ENCODE measurements around the gene ATG7.
A peak's percentile ranks its signal among the peaks of the same experiment; 100 is the strongest.
"Not testable (repeated sequence)": the region's sequence is repeated elsewhere in the genome, so short reads cannot be mapped to it uniquely, and the experiment has no call there.

Gene ATG7

DNA sequence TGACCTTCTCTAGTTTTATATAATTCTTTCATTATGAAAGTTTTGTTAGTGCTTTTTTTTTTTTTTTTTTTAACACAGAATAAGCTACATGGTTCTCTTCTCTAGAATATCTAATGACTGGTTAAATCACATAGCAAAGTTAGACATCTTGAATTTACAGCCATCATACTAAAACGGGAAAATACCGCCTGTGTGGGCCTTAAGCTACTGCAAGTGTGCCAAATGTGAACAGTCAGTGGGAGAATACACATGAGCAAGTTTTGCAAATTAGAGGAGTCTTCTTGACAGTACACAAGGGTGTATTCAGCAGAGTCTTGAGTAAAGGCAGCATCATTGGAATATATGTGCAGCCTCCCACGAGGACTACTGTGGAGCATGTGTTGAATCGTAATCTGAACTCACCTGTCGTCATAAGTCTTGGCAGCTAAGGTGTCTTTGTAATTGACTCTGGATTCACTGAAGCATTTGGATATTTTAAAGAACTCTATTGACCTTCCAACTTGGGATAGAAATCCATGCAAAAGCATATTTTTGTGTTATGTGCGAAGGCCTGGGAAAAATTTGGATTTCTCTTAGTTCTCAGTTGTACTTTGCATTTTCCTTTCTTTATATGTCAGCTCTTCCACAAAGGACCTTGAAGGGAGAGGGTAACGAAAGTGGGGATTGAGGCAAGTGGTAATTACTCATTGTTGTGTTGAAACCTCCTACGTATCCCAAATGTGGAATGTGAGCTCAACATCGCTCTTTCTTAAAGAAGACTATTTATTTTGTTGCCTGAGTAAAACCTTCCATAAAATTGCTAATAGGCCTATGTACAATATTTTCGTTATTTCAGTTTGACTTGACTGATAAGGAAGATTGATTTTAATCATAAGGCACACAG lies 117.4 kb downstream of the ATG7 start:
- DNase-seq (ENCODE audit: low read depth): peak; percentile 37

DNA sequence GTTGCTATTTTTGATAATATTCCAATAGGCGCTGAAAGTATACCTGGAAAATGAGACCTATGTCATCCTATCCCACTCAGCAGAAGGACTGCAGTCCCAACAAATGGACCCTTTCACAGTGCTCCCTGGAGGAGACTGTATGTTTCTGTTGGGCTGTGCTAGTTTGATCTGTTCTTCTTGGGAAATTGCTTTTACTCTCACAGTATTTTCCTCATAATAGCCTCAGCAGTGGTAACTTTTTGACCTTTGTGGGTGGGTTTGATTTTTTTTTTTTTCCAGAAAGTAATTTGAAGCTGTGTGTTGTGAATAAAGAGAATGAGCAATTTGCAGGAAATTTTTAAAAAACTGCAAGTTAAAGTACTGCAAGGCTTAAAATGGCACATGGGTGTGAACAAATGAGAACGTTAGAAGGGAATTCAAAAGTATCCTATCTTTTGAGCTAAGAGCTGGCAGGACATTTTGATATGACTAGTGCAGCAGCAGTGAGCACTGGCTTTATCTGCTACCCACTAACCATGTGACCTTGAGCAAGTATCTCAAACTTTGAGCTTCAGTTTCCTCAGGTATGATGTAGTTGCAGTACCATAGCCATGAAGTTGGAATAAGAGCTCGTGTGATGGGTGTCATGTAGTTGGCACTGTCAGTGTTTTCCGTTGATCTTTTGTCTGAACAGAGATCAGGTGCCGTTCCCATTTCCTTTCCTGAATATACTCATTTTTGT lies 118.4 kb downstream of the ATG7 start:
- DNase-seq (ENCODE audit: low read depth): no peak

GRCh38 chr3:11391174-11391879 lies 119.1 kb downstream of the ATG7 start:
- DNase-seq (ENCODE audit: low read depth): no peak

- peak; percentile 53 for DNase-seq (ENCODE audit: low read depth)
These were observed 120.0 kb downstream of the ATG7 start for GRCh38 chr3:11392014-11392859.

DNA sequence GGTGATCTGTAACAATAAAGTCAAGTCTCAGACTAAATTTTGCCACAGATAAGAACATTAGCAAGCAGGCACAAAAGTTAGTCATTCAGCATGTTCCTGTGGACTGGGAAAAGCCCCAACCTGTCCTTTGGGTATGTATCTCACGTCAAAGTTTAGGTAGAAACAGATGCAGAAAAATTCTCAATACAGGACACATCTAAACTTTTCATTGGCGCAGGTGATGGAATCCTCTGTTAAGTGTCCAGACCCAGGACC lies 120.6 kb downstream of the ATG7 start:
- DNase-seq (ENCODE audit: low read depth): no peak

DNA sequence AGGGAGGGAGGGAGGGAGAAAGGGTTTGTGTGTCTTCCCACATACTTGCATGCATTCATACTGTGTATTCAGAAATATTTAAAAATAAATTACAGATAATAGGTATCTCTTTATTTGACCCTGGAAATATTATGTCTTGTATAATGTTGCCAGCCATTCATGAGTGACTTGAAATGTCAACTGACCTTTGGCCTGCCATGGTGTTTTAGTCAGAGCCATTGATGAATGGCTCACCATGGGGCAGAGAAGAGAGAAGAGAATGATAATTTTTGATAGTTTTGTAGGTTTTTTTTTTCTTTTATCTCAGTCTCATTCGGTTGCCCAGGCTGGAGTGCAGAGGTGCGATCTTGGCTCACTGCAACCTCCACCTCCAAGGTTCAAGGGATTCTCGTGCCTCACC lies 121.2 kb downstream of the ATG7 start:
- no peak for DNase-seq (ENCODE audit: low read depth)

DNA sequence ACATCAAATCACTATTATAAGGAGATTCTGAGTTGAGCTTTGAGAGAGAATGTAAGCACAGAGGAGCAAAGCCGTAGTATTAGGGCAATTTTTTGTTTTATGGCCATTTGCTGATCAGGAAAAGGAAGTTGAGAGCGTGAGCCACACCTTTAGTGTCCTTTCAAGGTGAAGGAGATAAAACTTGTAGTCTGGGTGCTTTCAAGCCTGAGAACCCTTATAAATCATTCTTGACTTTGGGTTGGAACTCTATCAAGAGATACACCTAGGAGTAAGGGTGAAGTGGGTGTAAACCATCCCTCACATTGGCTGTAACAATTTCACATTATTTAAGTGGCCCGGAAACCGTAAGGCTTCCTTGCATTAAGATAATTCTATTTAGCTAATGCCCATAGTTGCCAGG lies 122.2 kb downstream of the ATG7 start:
- no peak for DNase-seq (ENCODE audit: low read depth)

GRCh38 chr3:11400213-11400612 lies 128.0 kb downstream of the ATG7 start:
- DNase-seq (ENCODE audit: low read depth): no peak

DNA sequence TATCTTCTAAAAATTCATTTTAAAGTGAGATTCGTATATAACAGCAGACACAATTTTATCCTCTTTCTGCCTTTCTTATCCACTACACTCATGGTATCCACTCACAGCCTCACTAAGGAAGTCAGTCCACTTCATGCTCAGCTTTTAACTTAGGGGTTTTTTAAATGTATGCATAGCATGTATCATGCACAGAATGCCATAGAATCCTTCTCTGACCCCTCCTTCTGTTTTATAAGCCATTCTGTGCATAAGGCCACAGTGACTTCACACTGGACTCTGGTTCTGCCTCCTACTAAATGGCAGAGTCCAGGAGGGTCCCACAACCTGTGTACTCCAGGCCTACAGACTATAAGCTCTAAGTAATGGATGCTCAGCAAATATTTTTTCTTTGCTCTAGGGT lies 129.2 kb downstream of the ATG7 start:
- DNase-seq (ENCODE audit: low read depth): no peak

DNA sequence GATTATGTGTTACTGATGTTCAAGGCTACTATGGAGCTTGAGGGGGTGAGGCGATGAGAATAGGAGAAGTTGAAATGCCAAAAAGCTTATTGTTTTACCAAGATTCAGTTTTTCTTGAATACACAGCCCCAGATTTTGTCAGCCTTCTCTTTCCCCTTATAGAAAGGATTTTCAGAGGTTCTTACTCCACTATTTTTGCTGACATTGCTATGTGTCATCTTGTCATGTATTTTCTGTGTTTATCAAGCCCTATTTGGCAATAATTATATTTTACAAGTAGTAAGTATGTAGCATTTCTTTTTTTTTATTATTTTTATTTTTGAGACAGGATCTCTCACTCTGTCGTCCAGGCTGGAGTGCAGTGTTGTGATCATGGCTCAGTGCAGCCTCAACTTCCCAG lies 133.1 kb downstream of the ATG7 start:
- DNase-seq (ENCODE audit: low read depth): no peak

DNA sequence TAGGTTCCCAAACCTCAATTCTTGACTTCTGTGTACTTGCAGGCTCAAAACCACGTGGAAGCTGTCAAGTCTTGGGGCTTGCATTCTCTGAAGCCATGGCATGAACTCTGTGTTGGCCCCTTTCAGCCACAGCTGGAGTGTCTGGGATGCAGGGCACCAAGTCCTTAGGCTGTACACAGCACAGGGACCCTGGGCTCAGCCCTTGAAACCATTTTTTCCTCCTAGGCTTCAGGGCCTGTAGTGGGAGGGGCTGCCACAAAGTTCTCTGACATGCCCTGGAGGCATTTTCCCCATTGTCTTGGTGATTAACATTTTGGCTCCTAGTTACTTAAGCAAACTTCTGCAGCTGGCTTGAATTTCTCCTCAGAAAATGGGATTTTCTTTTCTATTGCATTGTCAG lies 135.4 kb downstream of the ATG7 start:
- DNase-seq (ENCODE audit: low read depth): no peak

DNA sequence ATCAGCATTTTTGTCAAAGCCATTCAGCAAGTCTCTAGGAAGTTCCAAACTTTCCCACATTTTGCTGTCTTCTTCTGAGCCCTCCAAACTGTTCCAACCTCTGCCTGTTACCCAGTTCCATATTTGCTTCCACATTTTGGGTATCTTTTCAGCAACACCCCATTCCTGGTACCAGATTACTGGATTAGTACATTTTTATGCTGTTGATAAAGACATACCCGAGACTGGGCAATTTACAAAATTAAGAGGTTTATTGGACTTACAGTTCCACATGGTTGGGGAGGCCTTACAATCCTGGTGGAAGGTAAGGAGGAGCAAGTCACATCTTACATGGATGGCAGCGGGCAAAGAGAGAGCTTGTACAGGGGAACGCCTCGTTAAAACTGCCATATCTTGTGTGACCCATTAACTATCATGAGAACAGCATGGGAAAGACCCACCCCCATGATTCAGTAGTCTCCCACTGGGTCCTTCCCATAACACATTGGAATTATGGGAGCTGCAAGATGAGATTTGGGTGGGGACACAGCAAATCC lies 136.2 kb downstream of the ATG7 start:
- DNase-seq (ENCODE audit: low read depth): not testable (repeated sequence)

DNA sequence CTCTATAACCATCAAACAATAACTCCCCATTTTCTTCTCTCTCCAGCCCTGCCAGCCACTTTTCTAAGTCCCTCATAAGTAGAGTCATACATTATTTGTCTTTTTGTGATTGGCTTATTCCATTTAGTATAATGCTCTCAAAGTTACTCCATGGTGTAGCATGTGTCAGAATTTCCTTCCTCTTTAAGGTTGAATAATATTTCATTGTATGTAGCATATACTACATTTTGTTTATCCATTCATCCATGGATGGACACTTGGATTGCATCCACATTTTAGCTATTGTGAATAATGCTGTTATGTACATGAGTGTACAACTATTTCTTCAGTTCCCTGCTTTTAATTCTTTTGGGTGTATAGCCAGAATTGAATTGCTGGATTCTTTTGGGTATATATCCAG lies 138.4 kb downstream of the ATG7 start:
- DNase-seq (ENCODE audit: low read depth): no peak

GRCh38 chr3:11411956-11412355 lies 139.8 kb downstream of the ATG7 start:
- no peak for DNase-seq (ENCODE audit: low read depth)

DNA sequence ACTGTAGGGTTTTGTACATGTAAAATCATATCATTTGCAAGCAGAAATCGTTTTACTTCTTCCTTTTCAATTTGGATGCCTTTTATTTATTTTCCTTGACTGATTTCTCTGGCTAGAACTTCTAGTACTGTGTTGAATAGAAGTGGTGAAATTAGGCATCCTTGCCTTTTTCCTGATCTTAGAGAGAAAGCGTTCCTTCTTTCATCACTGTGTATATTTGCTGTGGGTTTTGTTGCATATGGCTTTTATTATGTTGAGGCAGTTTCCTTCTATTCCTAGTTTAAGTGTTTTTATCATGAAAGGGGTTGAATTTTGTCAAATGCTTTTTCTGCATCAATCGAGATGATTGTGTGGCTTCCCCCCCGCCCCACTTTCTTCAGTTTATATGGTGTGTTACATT lies 140.9 kb downstream of the ATG7 start:
- peak; percentile 48 for DNase-seq (ENCODE audit: low read depth)

GRCh38 chr3:11415099-11415498 lies 142.9 kb downstream of the ATG7 start:
- no peak for DNase-seq (ENCODE audit: low read depth)

DNA sequence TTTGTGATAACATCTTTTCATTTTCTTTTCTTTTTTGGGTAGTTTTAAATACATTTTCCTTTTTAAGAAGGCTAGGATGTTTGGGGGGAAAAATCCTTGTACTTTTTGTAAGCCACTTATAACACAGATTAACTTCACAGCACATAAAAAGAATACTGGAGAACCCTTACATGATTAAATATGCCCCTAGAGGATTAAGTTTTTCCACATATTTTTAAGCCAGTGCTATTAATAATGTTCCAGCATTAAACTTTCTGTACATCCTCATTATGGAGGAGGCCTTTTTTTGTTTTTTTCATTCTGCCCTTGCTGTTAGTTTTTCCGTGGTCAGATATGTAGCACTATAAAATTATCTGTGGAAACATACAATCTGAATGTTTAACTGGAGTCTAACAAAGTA lies 147.9 kb downstream of the ATG7 start:
- DNase-seq (ENCODE audit: low read depth): no peak

- no peak for DNase-seq (ENCODE audit: low read depth)
These were observed 150.1 kb downstream of the ATG7 start for GRCh38 chr3:11422291-11422690.

GRCh38 chr3:11423868-11424267 lies 151.7 kb downstream of the ATG7 start:
- no peak for DNase-seq (ENCODE audit: low read depth)

DNA sequence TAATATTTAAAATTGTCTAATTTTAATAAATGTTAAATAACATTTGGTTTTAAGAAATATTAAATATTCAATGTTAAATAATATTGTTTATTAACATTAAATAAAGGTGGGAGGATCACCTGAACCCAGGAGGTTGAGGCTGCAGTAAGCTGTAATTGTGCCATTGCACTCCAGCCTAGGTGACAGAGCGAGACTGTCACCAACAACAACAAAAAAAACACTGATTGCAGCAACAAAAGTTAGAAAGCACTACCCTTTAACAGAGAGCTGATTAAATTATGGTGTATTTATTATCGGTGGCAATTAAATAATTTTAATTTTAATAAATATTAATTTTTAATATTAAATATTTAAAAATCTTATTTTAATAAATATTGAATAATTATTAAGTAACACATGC lies 152.1 kb downstream of the ATG7 start:
- no peak for DNase-seq (ENCODE audit: low read depth)

- no peak for DNase-seq (ENCODE audit: low read depth)
These were observed 158.0 kb downstream of the ATG7 start for GRCh38 chr3:11430207-11430606.

DNA sequence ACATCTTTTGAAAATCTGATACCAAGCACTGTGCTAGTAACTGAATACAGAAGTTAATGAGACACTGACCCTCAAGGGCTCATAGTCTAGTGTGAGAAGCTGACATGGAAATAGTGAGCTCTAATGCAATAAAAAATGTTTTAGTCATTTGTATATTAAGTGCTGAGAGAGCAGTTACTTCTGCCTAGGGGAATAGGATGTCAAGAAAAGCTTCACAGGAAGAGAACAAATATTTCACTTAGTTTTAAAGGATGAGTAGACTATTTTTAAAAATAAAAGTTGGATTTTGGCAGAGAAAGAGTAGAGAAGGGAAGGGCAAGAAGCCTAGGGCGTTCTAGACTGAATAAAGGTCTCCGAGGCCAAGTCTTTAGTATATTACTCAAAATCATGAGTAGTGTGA lies 158.4 kb downstream of the ATG7 start:
- no peak for DNase-seq (ENCODE audit: low read depth)

Measured in fibroblast of gingiva (primary cell).